ENCODE measurements around the gene KDM3B.

DNA sequence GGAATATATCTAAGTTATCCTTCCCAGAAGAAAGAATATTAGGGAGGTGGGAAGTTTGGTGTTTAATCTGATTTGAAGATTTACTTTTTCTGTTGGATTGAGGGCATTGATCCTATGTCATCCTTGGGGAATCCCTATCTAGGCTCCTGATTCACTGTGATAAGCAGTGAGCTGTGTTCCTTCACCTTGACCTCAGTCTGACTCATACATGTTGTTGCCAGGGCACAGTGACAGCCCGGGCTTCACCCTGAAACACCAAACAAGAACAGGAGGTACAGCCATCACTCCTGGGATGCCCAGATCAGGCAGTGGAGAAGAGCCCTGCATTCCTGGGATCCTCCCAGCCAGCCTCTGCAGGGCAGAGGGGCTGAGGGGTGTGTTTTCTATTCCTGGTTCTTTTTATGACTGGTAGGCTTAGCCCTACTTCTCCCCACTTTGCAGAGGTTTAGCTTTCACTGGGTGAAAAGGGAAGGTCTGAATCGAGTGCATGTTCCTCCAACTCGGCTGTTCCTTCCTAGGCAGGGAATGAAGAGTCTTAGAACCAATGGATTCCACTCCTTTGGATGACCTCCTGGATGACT lies 17.5 kb upstream of the KDM3B start:
- TF ChIP-seq, protein P1, sequence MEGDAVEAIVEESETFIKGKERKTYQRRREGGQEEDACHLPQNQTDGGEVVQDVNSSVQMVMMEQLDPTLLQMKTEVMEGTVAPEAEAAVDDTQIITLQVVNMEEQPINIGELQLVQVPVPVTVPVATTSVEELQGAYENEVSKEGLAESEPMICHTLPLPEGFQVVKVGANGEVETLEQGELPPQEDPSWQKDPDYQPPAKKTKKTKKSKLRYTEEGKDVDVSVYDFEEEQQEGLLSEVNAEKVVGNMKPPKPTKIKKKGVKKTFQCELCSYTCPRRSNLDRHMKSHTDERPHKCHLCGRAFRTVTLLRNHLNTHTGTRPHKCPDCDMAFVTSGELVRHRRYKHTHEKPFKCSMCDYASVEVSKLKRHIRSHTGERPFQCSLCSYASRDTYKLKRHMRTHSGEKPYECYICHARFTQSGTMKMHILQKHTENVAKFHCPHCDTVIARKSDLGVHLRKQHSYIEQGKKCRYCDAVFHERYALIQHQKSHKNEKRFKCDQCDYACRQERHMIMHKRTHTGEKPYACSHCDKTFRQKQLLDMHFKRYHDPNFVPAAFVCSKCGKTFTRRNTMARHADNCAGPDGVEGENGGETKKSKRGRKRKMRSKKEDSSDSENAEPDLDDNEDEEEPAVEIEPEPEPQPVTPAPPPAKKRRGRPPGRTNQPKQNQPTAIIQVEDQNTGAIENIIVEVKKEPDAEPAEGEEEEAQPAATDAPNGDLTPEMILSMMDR (conservative IDR thresholded peaks at IDR 0.05; ENCODE audit: low read length), result no peak
- no peak for TF ChIP-seq EZH2phosphoT487 (IDR thresholded peaks at IDR 0.05; ENCODE audit: borderline replicate concordance)
